A172 (cell line): ENCODE data around the gene INVS. TPM values are rescaled to one million over a fixed set of nuclear protein-coding genes. Genes with fewer than 3 reads are reported as not detected.
"Not testable (repeated sequence)": the region's sequence is repeated elsewhere in the genome, so short reads cannot be mapped to it uniquely, and the experiment has no call there.

Experiments
- DNase-seq: peaks from one replicate; pipeline ENCODE4 v3.0.0-alpha.2; 2015; ENCODE audit warnings: low spot score
- total RNA-seq: library from RNA; depleted of rRNA; stranded (reverse); fragments of >200 nt; shearing (Covaris generic); gene quantifications from 2 replicates; pipeline ENCODE4 v1.2.3, GENCODE V29; 2014; rRNA removed

INVS gene
- total RNA-seq, 1 experiment from 2014 or later, result 46.2 TPM

- peak; percentile 36 for DNase-seq
Measured at GRCh38 chr9:100322954-100323536, 224.0 kb downstream of the INVS start.

- DNase-seq, result peak; percentile 28
Measured at GRCh38 chr9:100324594-100325200, 225.7 kb downstream of the INVS start.

GRCh38 chr9:100338736-100339135 is 239.7 kb downstream of the INVS start:
- DNase-seq, result not testable (repeated sequence)

GRCh38 chr9:100340224-100340623 is 241.2 kb downstream of the INVS start:
- no peak for DNase-seq

- no peak for DNase-seq
Measured at GRCh38 chr9:100341889-100342288, 242.8 kb downstream of the INVS start.

GRCh38 chr9:100346836-100347235 is 247.8 kb downstream of the INVS start:
- no peak for DNase-seq

GRCh38 chr9:100350188-100350587 is 251.1 kb downstream of the INVS start:
- DNase-seq, result no peak

Other genes with a start within 250 kb of the INVS start
- 26.9 and 66.3 TPM in 2 replicates for gene STX17, start 192.6 kb upstream of the INVS start, total RNA-seq
- gene ERP44, start 243 bp upstream of the INVS start, total RNA-seq, result 28.3 and 28.7 TPM in 2 replicates